Omental fat pad (tissue), 4 donors: ENCODE results near the gene SCAMP3. TPM values are rescaled to one million over a fixed set of nuclear protein-coding genes. Genes with fewer than 3 reads are reported as not detected.

Experiments used
- ATAC-seq: fragments of 150-250 bp; one replicate; pipeline ENCODE4 v1.9.1; 2016; ENCODE audit warnings: mild to moderate bottlenecking, moderate library complexity; ENCODE audit not compliant: low FRiP score
- DNase-seq: peaks from one replicate; pipeline ENCODE4 v3.0.0-alpha.2; 2019; ENCODE audit warnings: low spot score
- CTCF ChIP-seq, 3 donors: fragments of 450-650 bp; IDR thresholded peaks; one replicate each; pipeline ENCODE4 v1.5.1; 2016 to 2017; ENCODE audit warnings: antibody characterized with exemption in 3 of 3, mild to moderate bottlenecking in 3 of 3, moderate library complexity in 2 of 3
- total RNA-seq, 4 donors: library from RNA; depleted of rRNA; stranded (reverse); fragments of >200 nt; gene quantifications; one replicate each; pipeline ENCODE4 v1.1.0, GENCODE V29; 2016

The SCAMP3 gene
- total RNA-seq, result 10 to 100 TPM; 48.2 to 72.9 (median 63.1) TPM

- ATAC-seq (peak; percentile 98), DNase-seq (peak; percentile 86)
- TF ChIP-seq CTCF (IDR thresholded peaks at IDR 0.05), result no peak
Measured at GRCh38 chr1:155261852-155262673, at the start of gene SCAMP3. Gene SCAMP3, minus strand, starts transcription at chr1:155262360. Its CDS starts 209 bp downstream, at chr1:155262151.

GRCh38 chr1:155309423-155310021 is 47.4 kb upstream of the SCAMP3 start:
- TF ChIP-seq CTCF (IDR thresholded peaks at IDR 0.05), result no peak
- DNase-seq, result no peak
- no peak for ATAC-seq

GRCh38 chr1:155308493-155309422 is 46.6 kb upstream of the SCAMP3 start, which contains the start of gene FDPS:
Gene FDPS, plus strand, starts transcription at chr1:155308866. Its CDS starts 924 bp downstream, at chr1:155309790.
- ATAC-seq, result peak; percentile 99
- peak; percentile 91 for DNase-seq
- no peak for TF ChIP-seq CTCF (IDR thresholded peaks at IDR 0.05)

GRCh38 chr1:155307247-155307740 is 45.1 kb upstream of the SCAMP3 start:
- no peak for DNase-seq
- no peak for TF ChIP-seq CTCF (IDR thresholded peaks at IDR 0.05)
- ATAC-seq, result no peak

DNA sequence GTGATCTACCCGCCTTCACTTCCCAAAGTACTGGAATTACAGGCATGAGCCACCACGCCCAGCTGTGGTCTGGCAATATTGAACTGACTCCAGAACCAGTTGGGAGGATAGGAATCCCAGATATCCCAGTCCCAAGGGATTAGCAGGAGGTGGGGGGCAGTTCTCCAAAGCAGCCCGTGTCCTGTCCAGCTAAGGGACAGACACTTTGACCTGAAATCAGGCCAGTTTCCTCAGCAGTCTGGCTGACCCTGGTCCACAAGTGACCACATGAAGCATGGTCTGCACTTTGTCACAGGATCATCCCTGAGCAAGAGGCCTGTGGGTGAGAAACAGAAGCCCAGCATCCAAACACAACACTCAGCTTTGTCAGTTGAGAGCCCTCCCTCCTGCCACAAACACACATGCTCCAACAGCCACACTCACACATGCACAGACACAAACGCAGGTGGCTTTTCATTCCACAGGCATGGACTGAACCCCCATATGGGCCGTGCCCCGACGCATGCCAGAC is 43.8 kb upstream of the SCAMP3 start:
- no peak for ATAC-seq
- no peak for TF ChIP-seq CTCF (IDR thresholded peaks at IDR 0.05)
- DNase-seq, result no peak

DNA sequence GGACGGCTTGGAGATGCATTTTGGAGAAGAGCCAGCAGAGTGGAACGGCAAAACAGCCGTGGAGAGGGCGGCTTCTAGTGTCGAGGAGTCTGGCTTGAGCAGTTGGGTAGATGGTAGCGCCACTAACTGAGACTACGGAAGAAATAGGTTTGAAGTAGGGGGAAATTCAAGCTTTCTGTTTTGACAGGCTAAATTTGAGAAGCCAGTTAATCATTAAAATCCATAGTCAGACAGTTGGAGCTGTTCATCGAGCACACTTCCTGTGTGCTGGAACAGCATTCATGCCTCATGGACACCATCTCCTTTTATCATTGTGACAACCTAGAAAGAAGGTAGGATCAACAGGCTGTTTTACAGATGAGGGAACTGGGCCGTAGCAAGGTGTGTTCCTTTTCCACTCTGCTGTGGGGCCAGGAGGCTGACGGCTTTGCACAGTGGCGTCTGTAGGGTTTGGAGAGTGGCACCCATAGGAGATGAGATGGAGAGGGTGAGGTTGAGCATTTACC is 42.5 kb upstream of the SCAMP3 start:
- no peak for DNase-seq
- TF ChIP-seq CTCF (IDR thresholded peaks at IDR 0.05), result no peak
- no peak for ATAC-seq
